GM19043 (cell line): ENCODE measurements around the gene RYR1.
"Not testable (repeated sequence)": the region's sequence is repeated elsewhere in the genome, so short reads cannot be mapped to it uniquely, and the experiment has no call there.

Experiments
- ATAC-seq: cut with Tn5 transposase; IDR thresholded peaks from one replicate; pipeline ENCODE4 v1.9.1; 2021; ENCODE audit warnings: low read depth; ENCODE audit not compliant: unreplicated experiment

Gene RYR1

DNA sequence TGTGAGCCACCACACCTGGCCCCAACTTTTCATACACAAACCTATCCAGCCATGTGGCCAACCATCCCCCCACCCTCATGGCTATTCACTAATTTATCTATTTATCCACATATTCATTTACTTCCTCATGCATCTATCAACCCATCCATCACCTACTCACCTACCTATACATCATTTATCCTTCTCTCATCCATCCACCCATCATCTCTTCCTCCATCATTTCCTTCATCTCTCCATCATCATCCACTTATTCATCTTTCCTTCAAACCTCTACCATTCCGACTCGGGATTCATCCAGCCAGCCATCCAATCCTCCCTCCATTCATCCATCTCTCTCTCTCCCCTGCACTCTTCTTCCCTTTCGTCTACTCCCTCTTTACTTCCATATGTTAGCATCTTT, 54.6 kb downstream of the RYR1 start:
- ATAC-seq, result no peak

GRCh38 chr19:38488776-38489481, 55.4 kb downstream of the RYR1 start:
- ATAC-seq, result no peak

DNA sequence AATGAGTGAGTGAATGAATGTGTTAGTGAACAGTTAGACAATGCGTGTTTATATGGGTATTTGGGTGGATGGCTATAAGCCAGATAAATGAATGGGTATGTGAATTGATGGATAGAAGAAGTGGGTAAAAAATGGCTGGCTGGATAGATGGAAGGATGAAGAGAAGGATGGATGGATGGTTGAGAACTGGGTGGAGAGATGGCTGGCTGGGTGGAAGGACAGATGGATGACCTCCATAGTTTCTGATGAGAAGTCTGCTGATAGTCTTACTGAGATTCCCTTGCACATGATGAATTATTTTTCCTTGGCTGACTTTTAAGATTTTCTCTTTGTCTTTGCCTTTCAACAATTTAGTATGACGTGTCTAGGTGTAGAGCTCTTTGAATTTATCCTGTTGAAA, 57.4 kb downstream of the RYR1 start:
- no peak for ATAC-seq

GRCh38 chr19:38492181-38492813, 58.8 kb downstream of the RYR1 start:
- no peak for ATAC-seq

DNA sequence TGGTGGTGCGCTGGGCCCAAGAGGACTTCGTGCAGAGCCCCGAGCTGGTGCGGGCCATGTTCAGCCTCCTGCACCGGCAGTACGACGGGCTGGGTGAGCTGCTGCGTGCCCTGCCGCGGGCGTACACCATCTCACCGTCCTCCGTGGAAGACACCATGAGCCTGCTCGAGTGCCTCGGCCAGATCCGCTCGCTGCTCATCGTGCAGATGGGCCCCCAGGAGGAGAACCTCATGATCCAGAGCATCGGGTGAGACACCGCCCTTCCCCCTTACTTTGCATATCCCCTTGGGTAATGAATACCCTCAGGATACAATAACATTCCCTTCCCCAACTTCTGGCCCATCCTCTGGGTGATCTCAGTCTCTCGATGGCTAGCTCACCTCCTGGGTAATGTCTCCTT, 60.9 kb downstream of the RYR1 start:
- no peak for ATAC-seq

GRCh38 chr19:38495375-38495774, 61.9 kb downstream of the RYR1 start:
- not testable (repeated sequence) for ATAC-seq

- ATAC-seq, result no peak
These were observed 62.6 kb downstream of the RYR1 start for GRCh38 chr19:38496116-38496515.

DNA sequence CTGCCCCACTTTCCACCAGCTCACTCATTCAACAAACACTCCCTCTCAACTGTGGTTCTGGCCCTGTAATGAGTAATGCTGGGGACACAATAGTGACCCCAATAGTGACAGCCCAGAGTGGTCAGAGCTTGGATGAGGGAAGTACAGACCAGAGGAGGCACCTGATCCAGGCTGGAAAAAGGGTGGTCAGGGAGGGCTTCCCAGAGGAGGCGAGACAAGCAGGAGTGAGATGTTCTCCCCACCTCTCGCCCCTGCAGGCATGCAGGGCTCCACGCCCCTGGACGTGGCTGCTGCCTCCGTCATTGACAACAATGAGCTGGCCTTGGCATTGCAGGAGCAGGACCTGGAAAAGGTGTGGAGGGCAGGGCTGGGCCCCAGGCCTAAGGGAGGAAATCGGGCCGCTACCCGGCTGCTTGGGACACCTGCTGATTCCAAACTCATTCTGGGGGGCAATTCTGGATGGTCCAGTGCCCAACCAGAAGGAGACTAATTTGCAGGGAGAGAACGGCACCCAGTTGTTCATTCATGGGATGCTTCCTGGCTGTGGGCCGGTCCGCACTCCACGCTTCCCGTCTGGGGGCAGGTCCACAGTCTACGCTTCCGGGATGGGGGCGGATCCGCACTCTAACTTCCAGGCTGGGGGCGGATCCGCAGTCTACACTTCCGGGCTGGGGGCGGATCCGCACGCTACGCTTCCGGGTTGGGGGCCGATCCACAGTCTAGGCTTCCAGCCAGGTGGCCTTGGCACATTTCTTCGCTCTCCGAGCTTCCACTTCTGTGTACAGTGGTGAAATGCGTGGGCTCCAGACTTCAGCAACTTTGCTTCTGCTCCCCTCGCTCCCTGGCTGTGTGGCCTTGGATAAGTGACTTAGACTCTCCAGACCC, 63.4 kb downstream of the RYR1 start:
- ATAC-seq, result no peak

DNA sequence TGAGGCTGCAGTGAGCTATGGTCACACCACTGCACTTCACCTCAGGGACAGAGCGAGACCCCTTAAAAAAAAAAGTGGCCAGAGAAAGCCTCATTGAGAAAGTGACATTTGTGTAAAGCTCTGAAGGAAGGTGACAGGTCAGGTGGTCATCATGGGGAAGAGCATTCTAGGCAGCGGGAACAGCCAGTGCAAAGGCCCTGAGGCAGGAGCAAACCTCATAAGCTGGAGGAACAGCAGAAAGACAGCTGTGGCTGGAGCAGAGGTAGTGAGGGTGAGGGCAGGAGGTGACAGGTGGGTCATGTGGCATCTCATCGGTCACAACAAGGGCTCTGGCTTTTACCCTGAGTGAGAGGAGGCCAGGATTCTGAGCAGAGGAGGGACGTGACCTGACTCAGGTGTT, 64.4 kb downstream of the RYR1 start:
- ATAC-seq, result no peak

GRCh38 chr19:38499532-38499931, 66.0 kb downstream of the RYR1 start:
- no peak for ATAC-seq

DNA sequence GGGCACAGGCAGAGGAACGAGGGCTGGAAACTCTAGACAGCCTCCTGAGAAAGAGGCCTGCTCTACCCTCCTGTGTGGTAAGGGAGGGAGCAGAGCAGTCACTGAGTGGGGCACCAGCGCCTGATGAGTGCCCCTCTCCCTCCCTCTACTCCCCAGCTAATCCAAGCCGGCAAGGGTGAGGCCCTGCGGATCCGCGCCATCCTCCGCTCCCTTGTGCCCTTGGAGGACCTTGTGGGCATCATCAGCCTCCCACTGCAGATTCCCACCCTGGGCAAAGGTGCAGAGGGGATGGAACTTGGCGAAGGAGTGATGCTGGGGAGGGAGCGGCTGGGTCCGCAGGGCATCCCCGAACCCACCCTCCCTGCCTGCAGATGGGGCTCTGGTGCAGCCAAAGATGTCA, 67.0 kb downstream of the RYR1 start:
- ATAC-seq, result no peak

DNA sequence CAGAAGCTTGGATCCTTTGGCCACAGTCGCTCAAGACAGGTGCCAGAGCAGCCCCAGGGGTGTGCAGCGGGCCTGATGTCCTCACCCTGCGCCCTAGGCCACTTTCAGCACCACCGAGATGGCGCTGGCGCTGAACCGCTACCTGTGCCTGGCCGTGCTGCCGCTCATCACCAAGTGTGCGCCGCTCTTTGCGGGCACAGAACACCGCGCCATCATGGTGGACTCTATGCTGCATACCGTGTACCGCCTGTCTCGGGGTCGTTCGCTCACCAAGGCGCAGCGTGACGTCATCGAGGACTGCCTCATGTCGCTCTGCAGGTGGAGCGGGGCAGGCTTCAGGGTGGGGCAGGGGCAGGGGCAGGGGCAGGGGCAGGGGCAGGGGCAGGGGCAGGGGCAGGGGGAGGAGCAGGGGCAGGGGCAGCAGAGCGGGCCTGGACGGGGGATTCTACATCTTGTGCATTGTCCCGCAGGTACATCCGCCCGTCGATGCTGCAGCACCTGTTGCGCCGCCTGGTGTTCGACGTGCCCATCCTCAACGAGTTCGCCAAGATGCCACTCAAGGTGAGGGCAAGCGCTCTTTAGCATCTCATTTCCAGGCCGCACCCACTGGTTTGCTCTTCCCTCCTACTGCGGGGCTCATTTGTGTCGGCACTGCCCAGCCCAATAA, 69.1 kb downstream of the RYR1 start:
- ATAC-seq, result no peak

DNA sequence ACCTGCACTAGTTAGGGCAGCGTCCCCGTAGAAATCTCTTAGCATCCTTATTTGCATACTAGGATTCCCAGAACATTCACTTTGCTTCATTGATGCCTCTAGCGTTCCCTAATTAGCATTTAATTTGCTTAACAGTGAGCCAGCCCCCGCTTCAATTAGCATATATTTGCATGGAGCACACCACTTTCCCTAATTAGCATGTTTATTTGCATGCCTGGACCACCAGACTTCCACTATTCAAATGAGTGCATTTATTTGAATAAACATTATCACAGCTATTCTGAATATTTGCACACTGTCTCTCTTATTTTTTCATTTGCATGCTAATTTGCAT, 69.6 kb downstream of the RYR1 start:
- ATAC-seq, result no peak

GRCh38 chr19:38505958-38506357, 72.5 kb downstream of the RYR1 start:
- ATAC-seq, result no peak

DNA sequence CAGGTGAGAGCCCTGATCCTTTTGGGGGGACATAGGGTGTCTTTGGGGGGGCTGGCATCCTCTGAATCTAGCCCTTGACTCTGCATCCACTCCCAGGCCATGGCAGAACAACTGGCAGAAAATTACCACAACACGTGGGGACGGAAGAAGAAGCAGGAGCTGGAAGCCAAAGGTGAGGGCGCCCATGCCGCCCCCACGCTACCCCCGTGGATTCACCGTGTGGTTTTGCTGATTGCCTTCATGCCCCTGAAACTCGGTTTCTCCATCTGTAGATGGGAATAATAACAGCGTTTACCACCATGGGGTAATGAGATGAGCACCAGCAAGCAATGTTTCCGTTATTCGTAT, 72.9 kb downstream of the RYR1 start:
- no peak for ATAC-seq

DNA sequence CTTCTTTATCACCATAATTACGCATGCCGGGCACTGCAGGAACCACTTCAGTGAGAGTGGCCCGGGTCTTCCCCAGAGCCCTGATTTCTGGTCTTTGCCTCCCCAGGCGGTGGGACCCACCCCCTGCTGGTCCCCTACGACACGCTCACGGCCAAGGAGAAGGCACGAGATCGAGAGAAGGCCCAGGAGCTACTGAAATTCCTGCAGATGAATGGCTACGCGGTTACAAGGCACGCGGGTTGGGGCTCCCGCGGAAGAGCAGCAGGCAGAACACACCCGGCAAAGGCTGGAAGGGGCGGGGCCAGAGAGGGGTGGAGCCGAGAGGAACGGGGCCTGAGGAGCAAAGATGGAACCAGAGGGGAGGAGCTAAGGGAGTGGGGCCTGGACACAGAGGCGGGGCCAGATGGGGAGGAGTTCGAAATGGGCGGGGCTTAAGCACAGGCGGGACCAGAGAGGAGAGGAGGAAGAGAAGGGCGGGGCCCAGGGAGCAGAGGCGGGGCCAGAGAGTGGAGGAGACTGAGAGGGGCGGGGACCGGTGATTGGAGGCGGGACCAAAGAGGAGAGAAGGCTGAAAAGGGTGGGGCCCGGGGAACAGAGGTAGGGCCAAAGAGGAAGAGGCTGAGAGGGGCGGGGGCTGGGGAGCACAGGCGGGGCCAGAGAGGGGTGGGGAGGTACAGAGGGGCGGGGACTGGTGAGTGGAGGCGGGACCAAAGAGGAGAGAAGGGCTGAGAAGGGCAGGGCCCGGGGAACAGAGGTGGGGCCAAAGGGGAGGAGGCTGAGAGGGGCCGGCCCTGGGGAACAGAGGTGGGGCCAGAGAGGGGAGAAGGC, 73.4 kb downstream of the RYR1 start:
- ATAC-seq, result no peak

DNA sequence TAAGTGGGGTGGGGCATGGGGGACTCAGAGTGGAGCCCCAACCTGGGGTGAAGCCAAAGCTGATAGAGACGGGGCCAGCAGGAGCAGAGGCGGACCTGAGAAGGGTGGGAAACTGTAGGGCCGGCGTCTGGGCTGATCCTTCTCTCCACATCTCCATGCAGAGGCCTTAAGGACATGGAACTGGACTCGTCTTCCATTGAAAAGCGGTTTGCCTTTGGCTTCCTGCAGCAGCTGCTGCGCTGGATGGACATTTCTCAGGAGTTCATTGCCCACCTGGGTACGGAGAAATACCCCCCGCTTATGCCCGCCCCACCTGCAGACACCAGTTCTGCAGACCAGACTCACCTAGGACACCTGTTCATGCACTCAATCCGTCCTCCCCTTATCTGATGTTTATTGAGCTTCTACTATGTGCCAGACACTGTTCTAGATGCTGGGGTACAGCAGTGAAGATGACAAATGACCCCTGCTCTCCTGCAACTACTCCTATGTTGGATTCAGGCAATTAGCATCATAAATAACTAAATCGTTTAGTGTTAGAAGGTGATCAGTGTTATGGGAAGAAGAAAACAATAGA, 74.1 kb downstream of the RYR1 start:
- ATAC-seq, result no peak

GRCh38 chr19:38508507-38508906, 75.0 kb downstream of the RYR1 start:
- no peak for ATAC-seq

DNA sequence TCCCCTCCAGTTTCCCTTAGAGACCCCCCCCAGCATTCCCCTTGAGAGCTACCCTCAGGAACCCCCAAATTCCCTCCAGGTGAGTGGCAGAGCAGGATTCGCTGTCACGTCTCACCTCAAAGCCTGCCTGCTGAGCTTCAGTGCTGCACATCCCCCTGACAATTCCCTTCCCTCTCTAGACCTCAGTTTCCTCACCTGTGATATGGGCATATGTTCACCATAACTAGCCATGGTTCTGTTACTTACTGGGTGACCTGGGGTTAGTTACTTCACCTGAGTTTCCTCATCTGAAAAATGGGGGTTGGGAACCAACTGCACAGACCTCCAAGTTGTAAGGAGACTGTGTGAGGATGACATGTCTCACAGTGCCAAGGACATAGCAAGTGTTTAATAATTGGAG, 75.5 kb downstream of the RYR1 start:
- ATAC-seq, result no peak

DNA sequence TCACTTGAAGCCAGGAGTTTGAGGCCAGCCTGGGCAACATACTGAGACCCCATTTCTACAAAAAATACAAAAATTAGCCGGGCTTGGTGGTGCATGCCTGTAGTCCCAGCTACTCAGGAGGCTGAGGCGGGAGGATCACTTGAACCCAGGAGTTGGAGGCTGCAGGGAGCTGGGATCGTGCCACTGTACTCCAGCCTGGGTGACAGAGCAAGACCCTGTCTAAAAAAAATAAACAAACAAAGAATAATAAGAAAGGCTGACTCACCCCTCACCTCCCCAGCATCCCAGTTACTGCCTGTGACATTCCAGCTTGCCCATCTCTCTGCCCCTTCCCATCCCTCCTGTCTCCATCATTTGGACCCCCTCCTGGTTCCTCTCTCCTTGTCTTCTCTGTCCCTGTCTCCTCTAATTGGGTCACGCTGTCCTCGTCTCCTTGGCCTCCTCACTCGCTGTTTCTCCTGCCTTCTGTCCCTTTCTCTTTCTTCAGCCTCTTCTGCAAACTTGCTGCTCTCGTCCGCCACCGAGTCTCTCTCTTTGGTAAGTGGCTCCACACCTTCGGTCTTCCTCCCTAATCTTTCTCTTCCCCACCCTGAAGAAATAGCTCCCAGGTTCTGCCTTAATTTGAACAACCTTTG, 77.7 kb downstream of the RYR1 start:
- no peak for ATAC-seq
